Lower leg skin (tissue), 3 donors: Measurements from ENCODE around the gene UBTF.

Experiments
- CTCF ChIP-seq, 3 donors: fragments of 450-650 bp; IDR thresholded peaks; one replicate each; pipeline ENCODE4 v1.5.1; 2016; ENCODE audit warnings: antibody characterized with exemption in 3 of 3, mild to moderate bottlenecking in 3 of 3, moderate library complexity in 2 of 3
- POLR2A ChIP-seq, 2 donors: fragments of 450-650 bp; IDR thresholded peaks; one replicate each; pipeline ENCODE4 v1.6.1; 2016 to 2017; ENCODE audit warnings: antibody characterized with exemption in 2 of 2, mild to moderate bottlenecking in 1 of 2, moderate library complexity in 1 of 2

DNA sequence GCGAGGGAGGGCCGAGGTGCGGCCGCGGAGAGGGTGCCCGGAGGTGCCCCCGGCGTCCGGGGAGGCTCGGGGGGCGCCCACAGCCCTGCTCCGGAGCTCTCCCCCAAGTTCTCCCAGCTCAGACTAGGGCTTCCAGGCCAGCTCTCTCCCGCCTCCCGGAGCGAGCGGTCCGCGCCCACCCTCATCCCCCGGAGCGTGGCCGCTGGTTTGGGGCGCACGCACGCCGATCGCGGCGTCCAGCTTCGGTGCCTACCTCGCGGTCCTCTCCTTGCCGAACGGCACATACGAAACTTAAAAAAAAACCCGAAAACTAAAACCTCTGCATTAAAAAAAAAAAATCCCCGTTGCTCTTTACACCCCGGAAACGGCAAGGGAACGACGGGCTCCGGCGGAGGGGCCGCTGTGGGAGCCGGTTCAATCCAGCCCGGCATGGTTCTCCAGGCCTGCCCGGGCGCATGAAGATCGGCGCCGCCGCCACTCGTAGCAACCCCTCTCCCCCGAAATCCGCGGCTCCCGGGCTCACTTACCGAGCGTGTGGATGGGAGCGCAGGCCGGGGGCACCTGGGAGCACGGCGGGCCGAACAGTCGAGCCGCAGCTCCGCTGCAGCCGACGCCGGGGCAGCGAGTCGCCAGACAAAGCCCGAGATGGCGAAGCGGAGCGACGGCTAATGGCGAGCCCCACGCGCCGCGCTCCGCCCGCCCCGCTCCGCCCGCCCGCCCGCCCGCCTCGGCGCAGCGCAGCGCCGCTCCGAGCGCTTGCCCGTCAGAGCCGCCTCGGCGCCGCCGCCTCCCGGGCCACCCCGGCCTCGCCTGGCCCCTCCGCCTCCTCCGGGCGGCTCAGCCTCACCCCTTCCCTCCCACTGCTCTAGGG, 973 bp upstream of the UBTF start:
- TF ChIP-seq CTCF (IDR thresholded peaks at IDR 0.05): no peak
- no peak for TF ChIP-seq POLR2A (IDR thresholded peaks at IDR 0.05)
